HG03571 (cell line): ENCODE results near the gene SS18L1.
A peak's percentile ranks its signal among the peaks of the same experiment; 100 is the strongest.

Experiments
- ATAC-seq: cut with Tn5 transposase; IDR thresholded peaks from one replicate; pipeline ENCODE4 v1.9.1; 2021; ENCODE audit not compliant: unreplicated experiment

SS18L1 gene

GRCh38 chr20:62119591-62120364 lies 23.8 kb upstream of the SS18L1 start:
- ATAC-seq = no peak

GRCh38 chr20:62120365-62120762 lies 23.2 kb upstream of the SS18L1 start:
- ATAC-seq = no peak

- ATAC-seq = peak; percentile 15
Observed at GRCh38 chr20:62120990-62121775, 22.4 kb upstream of the SS18L1 start.

GRCh38 chr20:62121776-62122653 lies 21.6 kb upstream of the SS18L1 start, which contains the start of gene LSM14B:
Gene LSM14B, plus strand, starts transcription at chr20:62122475. Its CDS starts 192 bp downstream, at chr20:62122667.
- ATAC-seq = peak; percentile 68

- ATAC-seq = peak; percentile 2
Observed at GRCh38 chr20:62122654-62123449, 20.7 kb upstream of the SS18L1 start.

GRCh38 chr20:62123450-62124118 lies 20.0 kb upstream of the SS18L1 start:
- no peak for ATAC-seq

- ATAC-seq = no peak
Observed at GRCh38 chr20:62126141-62126540, 17.4 kb upstream of the SS18L1 start.

- no peak for ATAC-seq
Observed at GRCh38 chr20:62127799-62128198, 15.8 kb upstream of the SS18L1 start.

GRCh38 chr20:62128502-62128901 lies 15.1 kb upstream of the SS18L1 start:
- no peak for ATAC-seq

GRCh38 chr20:62129731-62130531 lies 13.6 kb upstream of the SS18L1 start:
- no peak for ATAC-seq

GRCh38 chr20:62131560-62132320 lies 11.8 kb upstream of the SS18L1 start:
- no peak for ATAC-seq

GRCh38 chr20:62132421-62132820 lies 11.1 kb upstream of the SS18L1 start:
- no peak for ATAC-seq

GRCh38 chr20:62133051-62133845 lies 10.3 kb upstream of the SS18L1 start:
- ATAC-seq = no peak

- ATAC-seq = no peak
Observed at GRCh38 chr20:62133864-62134263, 9.7 kb upstream of the SS18L1 start.

- ATAC-seq = no peak
Observed at GRCh38 chr20:62134735-62135231, 8.8 kb upstream of the SS18L1 start.

- no peak for ATAC-seq
Observed at GRCh38 chr20:62135573-62136266, 7.8 kb upstream of the SS18L1 start.
